GM12875 (cell line): ENCODE measurements around the gene ARPP19.

Experiments used
- H3K4me3 ChIP-seq: one replicate; pipeline ENCODE4 v1.5.1; 2011; ENCODE audit warnings: low read depth, low read length, control low read depth
- TF ChIP-seq, protein P1 (sequence below): IDR thresholded peaks from 2 replicates; pipeline ENCODE4 v1.5.1; 2011; ENCODE audit warnings: low read depth, mild to moderate bottlenecking, control low read depth, inconsistent platforms, low read length, moderate library complexity, borderline replicate concordance; ENCODE audit not compliant: insufficient read depth

Gene ARPP19

DNA sequence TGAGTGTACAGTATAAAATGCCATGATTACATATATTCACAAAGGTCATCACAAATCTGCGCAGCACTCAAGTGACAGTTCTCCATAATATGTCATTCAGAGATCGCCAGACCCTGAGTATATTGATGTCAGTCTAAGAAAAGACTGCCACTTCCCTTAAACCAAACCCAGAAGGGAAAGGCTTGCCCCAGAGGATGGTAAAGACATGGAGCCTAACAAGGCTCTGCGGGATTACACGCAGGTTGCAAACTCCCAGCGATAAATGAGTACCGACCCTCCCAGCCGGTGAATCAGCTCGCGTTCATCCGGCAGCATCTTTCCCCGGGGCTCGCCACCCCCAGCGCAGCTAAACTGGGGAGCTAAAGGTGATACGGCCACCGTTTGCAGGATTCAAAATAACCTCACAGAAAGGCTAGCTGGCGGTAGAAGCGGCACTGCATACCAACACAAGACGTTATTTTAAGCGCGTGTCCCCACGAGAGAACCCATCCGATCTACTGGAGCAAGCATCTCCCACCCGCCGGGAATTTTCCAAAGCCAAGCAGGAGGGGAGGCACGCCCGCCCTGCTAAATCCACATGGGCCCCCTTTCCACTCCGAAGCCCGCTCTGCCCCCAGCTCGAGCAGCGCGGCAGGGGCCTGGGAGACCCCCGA lies 40.8 kb downstream of the ARPP19 start:
- H3K4me3 ChIP-seq: peak overlapping the region; percentile 68
- TF ChIP-seq, protein P1, sequence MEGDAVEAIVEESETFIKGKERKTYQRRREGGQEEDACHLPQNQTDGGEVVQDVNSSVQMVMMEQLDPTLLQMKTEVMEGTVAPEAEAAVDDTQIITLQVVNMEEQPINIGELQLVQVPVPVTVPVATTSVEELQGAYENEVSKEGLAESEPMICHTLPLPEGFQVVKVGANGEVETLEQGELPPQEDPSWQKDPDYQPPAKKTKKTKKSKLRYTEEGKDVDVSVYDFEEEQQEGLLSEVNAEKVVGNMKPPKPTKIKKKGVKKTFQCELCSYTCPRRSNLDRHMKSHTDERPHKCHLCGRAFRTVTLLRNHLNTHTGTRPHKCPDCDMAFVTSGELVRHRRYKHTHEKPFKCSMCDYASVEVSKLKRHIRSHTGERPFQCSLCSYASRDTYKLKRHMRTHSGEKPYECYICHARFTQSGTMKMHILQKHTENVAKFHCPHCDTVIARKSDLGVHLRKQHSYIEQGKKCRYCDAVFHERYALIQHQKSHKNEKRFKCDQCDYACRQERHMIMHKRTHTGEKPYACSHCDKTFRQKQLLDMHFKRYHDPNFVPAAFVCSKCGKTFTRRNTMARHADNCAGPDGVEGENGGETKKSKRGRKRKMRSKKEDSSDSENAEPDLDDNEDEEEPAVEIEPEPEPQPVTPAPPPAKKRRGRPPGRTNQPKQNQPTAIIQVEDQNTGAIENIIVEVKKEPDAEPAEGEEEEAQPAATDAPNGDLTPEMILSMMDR: no peak

DNA sequence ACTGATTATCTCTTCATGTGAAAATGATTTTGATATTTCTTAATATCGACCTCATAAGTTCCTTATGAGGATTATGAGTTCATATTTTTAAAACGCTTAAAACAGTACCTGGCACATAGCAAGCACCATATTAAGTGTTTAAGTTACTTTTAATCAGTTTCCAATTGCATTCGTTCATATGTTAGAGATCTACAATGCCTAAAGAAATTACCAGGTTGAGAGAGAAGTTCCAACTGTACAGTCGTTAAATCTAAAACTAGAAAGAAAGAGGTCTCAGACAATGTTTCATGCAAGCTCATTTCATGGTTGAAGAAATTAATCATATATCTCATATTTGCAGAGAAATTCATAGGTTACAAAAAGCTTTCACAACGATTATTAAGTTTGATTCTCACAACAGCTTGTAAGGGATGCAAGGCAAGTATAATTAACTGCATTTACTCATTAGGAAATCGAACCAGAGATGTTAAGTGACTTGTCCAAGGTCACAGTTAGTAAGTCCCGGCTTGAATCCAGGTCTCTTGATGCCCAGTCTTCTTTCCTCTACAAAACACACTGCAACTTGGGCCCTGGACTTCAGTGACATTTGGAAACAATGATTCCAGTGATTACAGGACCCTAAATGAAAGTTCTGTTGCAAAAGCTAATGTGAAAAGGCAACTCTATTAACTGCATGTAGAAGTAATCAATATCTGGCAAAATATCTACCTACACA lies 41.5 kb downstream of the ARPP19 start:
- no peak overlapping the region for H3K4me3 ChIP-seq

DNA sequence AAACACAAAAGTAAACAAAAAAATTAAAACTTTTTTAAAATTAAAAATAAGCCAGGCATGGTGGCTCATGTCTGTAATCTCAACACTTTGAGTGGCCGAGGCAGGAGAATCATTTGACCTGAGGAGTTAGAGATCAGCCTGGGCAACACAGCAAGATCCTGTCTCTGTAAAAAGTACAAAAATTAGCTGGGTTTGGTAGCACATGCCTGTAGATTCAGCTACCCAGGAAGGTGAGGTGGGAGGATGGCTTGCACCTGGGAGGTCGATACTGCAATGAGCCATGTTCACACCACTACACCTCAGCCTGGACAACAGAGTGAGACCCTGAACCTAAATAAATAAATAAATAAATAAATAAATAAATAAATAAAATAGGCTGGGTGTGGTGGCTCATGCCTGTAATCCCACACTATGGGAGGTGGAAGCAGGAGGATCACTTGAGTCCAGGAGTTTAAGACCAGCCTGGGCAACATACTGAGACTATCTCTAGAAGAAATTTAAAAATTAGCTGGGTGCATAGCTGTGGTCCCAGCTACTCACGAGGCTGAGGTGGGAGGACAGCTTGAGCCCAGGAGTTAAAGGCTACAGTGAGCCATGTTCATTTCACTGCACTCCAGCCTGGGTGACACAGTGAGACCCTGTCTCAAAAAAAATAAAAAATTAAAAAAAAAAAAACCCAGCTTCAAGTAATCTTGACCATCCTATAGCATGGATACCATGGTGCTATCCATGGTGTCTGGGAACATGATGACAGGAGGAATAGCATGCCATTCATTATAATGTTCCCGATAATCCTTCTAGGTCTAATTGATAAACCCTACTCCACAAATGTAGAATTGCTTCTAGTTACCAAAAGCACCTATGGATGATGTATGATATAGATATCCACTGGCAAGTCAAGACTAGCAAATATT lies 44.4 kb downstream of the ARPP19 start:
- TF ChIP-seq, protein P1: no peak
- H3K4me3 ChIP-seq: no peak overlapping the region

More for the DNA sequence above, 41.5 kb downstream of the ARPP19 start:
- TF ChIP-seq, protein P1: no peak

DNA sequence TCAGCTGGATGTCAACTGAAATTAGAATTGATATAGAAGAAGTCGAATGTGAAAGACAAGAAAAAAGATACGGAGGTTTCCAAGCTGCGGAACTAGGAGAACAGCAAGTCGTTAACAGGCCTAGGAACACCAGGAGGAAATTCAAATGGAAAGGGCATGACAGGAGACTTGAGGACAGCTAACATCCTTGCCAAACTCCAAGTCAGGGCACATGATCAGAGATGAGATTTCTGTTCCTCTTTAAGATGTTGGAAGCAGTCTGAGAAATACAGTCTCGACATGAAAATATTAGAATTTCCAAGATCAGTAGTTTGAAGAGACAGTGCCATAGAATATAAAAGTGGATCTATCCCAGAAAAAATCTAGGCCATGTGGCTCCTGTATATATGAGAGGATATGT lies 45.2 kb downstream of the ARPP19 start:
- no peak overlapping the region for H3K4me3 ChIP-seq
- TF ChIP-seq, protein P1: no peak

GRCh38 chr15:52523192-52523591 lies 45.6 kb downstream of the ARPP19 start:
- H3K4me3 ChIP-seq: no peak overlapping the region
- TF ChIP-seq, protein P1: no peak

- H3K4me3 ChIP-seq: no peak overlapping the region
- TF ChIP-seq, protein P1: no peak
These were observed 47.1 kb downstream of the ARPP19 start for GRCh38 chr15:52521682-52522081.
